A172 (cell line): ENCODE data around the gene FAM20A. TPM values are rescaled to one million over a fixed set of nuclear protein-coding genes. Genes with fewer than 3 reads are reported as not detected.
A peak's percentile ranks its signal among the peaks of the same experiment; 100 is the strongest.

Experiments
- DNase-seq: peaks from one replicate; pipeline ENCODE4 v3.0.0-alpha.2; 2015; ENCODE audit warnings: low spot score
- total RNA-seq: library from RNA; depleted of rRNA; stranded (reverse); fragments of >200 nt; shearing (Covaris generic); gene quantifications from 2 replicates; pipeline ENCODE4 v1.2.3, GENCODE V29; 2014

The FAM20A gene
- total RNA-seq, 1 experiment from 2014 or later: not detected

DNA sequence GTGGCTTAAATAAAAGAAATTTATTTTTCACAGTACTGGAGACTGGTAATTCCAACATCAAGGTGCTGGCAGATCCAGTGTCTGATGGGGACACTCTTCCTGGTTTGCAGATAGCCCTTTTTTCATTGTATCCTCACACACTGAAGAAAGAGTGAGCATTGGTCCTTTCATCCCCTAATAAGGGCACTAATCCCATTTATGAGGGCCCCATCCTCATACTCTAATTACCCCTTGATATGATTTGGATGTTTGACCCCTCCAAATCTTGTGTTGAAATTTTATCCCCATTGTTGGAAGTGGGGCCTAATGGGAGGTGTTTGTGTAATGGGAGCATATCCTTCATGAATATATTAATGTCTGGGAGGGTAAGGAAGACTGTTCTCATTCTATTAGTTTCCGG is 9.4 kb upstream of the FAM20A start:
- no peak for DNase-seq

DNA sequence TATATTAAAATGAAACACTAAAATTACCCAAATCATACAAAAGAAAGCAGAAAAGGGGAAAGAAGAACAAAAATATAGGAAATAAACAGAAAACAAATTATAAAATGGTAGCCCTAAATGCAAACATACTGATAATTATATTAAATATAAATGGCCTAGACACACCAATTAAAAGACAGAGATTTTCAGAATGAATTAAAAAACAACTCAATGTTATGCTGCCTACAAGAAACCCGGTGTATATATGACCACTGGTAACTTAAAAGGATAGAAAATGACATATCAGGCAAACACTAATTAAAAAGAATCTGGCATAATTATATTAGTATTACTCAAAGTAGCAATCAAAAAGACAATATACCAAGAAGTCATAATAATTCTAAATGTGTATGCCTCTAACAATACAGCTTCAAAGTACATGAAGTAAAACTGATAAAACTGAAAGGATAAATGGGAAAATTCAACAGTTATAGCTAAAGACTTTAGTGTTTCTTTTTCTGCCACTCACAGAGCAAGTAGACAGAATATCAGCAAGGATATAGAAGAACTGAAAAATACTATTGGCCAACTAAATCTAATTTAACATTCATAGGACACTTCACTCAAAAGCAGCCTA is 7.5 kb upstream of the FAM20A start:
- no peak for DNase-seq

- DNase-seq: no peak
Measured at GRCh38 chr17:68606451-68607307, 5.5 kb upstream of the FAM20A start.

DNA sequence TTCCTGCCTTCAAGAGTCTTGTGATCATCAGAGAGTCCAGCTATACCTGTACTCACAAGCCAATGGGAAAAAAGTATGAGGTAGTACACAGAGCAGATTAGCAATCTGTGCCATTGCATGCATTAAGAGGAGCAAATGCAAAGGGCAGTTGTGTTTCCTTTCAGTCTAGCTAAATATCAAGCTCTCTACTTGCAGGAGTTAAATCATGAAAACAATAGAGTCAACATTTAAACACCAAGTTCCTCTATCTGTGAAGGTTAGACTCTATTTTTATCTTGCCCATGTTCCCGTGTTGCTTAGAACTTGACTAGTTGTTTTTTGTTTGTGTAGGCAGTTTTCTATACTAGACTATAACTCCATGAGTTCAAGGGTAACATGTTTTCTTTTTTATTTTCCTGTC is 4.7 kb upstream of the FAM20A start:
- DNase-seq: no peak

GRCh38 chr17:68603656-68604055 is 2.5 kb upstream of the FAM20A start:
- no peak for DNase-seq

DNA sequence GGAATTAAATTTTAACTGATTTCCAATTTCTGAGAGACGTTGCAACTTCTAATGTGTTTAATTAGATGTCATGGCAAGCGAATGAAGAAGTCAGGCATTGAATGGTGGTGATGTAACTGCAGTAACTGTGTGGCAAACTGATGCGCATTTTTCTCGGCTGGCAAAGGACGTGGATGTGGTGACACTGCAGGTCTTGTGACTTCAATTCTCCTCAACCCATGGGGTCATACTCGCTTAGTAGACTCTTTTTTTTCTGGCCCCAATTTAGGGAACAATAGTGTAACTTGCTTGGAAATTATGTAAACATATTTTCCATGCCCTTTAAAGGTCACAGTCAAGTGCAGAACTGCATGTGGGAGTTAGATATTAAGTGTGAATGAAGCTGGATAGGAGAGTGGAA is 1.9 kb upstream of the FAM20A start:
- no peak for DNase-seq

DNA sequence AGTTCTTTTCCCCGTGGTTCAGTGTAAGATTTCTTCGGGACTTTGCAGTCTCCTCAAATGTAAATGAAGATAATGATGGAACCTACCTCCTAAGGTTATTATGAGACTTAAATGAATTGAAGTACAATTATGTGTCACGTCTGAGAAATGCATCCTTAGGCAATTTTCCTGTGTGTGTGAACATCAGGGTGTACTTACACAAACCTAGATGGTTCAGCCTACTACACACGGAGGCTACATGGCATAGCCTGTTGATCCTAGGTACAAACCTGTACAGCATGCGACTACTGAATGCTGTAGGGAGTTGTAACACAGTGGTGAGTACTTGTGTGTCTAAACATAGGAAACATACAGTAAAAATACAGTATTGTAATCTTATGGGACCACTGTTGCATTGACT is 1.1 kb upstream of the FAM20A start:
- no peak for DNase-seq

DNA sequence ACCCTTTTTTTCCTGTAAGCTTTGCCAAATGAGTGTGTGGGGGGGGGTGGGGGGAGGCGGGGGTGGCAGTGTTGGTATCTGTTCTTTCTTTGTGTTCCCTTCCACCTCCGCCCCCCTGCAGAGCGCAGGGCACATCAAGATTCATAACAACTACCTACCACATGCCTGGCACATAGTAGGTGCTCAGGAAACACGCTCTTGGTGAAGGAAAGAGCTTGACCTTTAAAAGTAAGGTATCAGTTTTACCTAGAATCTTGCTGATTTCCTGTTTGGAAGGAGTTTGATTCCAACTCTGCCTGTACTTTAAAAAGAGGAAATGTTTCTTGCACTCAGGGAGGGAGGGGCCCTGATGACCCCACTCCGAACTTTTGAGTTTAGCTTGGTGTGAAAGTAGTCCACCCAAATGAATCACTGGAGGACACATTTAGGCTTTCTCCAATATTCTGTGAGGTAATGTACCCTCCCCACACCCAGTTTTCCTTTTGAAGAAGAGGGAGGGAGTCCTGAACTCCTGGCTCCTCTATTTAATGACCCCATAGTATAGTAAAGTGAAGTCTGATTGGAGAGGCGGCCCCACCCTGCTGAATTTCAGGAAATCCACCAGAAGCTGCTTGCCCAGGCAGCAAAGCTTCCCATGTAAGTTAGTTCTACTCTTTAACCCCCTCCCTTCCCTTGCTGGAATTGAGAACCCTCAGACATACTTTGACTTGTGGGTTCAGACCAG is 560 bp upstream of the FAM20A start:
- no peak for DNase-seq

- DNase-seq: no peak
Measured at GRCh38 chr17:68600067-68600930, 868 bp downstream of the FAM20A start.

GRCh38 chr17:68599552-68600066 is 1.6 kb downstream of the FAM20A start:
- no peak for DNase-seq

GRCh38 chr17:68599091-68599490 is 2.1 kb downstream of the FAM20A start:
- DNase-seq: peak; percentile 78

DNA sequence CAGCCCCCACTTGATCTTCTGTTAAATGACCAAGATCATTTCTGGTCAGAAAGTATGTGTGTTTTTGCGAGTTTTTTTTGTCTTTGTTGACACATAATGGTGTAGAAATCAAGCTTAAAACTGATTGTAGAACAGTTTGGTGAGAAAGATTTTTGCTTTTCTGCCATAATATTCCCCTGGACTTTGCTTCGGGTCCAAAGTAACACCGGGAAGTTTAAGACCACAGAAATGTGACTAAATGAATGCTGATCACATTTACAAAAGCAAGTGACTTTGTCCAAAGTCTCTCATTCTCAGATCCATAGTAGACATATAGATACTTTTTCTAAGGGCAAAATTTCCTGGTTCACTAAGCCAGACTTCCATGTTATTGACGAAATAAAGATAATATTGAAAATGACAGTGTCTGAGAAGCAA is 2.6 kb downstream of the FAM20A start:
- no peak for DNase-seq

DNA sequence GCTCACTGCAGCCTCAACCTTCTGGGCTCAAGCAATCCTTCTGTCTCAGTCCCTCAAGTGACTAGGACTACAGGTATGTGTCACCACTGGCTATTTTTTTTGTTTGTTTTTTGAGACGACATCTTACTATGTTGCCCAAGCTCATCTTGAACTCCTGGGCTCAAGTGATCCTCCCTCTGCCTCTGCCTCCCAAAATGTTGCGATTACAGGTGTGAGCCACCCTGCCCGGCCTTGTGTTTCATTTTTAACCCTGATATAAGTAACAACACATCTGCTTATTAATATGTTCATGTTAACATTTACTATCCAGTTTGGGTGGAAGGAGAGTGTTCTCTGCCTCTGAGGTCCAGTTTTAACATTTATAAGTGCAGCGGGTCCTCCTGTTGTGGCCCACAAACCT is 3.1 kb downstream of the FAM20A start:
- no peak for DNase-seq

DNA sequence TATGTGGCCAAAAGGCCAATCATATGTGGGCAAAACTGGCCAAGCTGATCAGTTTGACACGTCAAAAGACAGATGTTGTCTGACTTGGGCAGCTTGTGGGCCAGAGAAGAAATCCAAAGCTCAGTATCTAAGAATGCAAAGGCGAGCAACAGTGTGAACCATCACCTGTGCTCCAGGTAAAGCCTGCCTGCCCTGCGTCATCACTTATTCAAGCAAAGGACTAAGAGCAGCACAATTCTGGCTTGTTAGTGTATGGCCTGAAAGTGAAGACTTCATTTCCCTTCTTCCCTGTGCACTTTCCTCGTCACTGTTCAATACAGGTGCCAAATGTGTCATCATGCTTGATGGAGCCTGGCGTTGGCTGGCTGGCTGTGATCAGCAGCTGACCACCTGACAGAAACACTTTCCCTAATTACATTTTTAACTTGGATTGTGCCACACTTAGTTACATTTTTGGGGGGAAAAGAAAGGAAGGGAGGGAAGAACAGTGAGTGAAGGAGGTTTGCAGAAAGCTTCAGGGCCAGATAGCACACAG is 4.7 kb downstream of the FAM20A start:
- DNase-seq: no peak

DNA sequence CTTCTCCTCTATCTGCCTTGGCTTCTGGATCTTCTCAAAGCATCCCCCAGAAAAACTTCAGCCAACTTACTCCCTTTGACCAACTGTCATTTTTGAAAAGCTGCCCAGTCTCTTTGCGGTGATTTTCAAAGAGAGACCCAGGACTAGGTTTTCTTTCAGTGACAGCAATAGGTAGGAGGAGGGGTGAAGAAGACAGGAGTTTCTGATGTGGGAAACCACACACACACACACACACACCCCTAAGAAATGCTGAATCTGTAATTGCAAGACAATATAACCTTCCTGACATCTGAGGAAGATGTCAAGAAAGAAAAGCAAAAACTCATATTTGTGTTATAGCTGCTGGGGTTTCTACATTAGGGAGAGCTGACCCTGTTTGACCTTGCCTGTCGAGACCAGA is 5.2 kb downstream of the FAM20A start:
- DNase-seq: no peak

DNA sequence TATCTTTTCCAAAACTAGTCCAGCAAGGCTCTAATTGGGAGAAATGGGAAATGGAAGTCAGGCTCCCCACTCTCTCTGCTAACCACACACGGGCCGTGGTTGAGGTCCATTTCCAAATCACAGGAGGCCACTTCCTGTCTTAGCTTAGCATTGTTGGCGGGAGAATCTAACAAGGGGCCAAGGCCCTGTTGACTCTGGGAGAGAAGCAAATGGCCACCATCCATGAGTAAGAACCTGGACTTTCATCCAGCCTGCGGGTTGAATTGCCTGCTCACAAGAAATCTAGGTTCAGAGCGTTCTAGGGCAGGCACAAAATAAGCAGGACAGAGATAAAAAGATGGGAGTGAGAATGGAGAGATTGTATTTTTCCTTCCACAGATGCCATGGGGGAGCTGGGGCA is 5.7 kb downstream of the FAM20A start:
- DNase-seq: no peak

DNA sequence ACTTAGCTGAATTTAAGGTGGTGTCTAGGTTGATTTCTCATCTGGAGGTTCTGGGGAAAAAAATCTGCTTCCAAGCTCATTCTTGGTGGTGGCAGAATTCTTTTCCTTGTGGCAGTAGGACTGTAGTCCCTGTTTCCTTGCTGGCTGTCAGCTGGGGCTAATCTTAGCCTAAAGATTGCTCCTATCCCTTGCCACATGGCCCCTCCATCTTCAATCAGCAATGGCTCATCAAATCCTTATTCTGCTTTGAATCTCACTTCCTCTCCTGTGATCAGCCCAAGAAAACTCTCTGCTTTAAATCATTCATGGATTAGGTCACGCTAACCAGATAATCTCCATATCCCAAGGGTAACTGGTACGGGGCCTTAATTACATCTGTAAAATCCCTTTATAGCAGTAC is 6.6 kb downstream of the FAM20A start:
- DNase-seq: no peak

DNA sequence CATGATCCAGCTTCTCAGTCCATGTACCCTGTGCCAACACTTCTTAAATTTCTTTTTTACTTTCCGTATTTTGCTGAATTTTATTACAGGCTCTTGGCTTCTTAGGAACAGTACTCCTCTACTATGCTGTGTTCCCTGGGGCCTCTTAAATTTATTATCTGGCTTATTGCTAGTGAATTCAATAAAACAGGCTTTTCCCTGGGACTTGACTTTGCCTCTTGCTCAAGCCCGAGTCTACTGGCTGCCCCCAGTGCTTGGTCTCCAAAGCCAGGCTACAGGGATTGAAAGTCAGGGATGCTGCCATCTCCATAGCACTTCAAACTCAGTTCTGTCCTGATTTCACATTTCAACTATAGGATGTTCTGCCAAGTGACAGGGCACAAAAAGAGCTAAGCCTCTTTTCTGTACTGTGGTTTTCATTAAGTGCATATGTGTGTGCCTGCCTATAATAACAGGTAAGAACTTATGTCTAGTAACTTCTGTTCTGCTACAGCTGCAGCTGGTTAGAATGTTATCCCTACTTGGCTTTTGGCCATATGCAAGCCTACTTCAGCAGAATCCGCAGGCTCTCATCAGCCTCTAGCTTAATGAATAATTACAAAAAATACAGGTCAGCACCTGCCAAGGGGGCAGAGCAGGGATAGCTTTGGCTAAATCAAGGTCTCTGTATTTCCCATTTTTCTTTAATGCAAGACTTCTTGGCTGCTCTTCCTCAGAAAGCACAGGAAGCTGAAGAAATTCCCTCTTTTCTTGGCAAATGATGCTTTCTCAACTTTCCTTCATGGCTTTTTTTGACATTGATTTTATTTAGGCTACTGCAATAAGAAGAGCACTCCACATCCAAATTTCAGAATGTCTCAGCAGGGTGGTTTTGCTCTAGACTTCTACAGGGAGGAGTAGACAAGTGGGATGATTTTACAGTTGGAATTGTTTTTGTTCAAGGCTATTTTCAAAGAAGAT is 8.2 kb downstream of the FAM20A start:
- DNase-seq: no peak

GRCh38 chr17:68592009-68592408 is 9.2 kb downstream of the FAM20A start:
- no peak for DNase-seq

DNA sequence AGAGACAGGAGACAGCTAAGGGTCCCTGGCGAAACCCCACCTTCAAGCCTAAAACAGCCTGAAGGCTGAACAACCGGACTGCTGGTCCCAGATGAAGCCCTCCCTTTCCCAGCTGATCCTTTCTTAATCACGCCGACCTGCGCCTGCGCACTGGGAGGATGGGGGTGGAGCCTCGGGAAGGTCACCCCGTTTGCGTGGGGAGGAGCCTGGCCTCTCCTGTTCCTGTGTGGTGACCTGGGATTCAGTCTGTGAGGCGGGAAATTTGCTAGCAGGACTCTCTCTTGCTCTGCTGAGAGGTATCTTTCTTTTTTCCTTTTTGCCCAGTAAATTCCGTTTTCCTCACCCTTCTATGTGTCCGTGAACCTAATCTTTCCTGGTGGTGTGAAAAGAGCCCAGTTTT is 9.6 kb downstream of the FAM20A start:
- no peak for DNase-seq
